ENCODE data around the gene GNAI2.

DNA sequence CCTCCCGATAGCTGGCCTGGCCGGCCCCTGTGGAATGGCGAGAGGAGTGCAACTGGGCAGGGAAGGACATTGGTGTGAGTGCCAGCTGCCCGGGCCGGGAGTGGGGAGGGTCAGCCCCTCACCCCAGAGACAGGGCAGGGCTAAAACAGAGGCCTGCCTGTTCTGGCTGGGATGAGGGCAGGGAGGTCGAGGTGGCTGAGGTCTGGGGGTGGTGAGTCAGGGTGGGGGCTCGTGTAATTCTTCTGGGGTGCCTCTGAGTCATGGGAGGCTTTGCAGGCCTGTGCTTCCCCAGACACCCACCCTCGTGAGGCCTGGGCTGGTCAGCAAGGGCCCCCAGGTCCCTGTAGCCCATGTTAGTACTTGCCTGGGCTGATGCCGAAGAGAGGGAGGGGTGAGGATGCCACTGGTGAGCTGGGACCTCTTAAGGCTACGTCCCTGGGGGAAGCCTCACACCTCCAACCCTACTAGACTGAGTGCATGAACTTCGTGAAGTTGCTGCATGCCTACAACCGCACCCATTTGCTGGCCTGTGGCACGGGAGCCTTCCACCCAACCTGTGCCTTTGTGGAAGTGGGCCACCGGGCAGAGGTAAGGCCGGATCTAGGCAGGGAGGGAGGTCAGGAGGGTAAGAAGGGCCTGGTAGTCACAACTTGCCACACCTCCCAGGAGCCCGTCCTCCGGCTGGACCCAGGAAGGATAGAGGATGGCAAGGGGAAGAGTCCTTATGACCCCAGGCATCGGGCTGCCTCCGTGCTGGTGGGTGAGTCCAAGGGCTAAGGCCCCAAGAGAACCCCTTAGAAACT is 34.6 kb downstream of the GNAI2 start:
- TF ChIP-seq, protein P1, sequence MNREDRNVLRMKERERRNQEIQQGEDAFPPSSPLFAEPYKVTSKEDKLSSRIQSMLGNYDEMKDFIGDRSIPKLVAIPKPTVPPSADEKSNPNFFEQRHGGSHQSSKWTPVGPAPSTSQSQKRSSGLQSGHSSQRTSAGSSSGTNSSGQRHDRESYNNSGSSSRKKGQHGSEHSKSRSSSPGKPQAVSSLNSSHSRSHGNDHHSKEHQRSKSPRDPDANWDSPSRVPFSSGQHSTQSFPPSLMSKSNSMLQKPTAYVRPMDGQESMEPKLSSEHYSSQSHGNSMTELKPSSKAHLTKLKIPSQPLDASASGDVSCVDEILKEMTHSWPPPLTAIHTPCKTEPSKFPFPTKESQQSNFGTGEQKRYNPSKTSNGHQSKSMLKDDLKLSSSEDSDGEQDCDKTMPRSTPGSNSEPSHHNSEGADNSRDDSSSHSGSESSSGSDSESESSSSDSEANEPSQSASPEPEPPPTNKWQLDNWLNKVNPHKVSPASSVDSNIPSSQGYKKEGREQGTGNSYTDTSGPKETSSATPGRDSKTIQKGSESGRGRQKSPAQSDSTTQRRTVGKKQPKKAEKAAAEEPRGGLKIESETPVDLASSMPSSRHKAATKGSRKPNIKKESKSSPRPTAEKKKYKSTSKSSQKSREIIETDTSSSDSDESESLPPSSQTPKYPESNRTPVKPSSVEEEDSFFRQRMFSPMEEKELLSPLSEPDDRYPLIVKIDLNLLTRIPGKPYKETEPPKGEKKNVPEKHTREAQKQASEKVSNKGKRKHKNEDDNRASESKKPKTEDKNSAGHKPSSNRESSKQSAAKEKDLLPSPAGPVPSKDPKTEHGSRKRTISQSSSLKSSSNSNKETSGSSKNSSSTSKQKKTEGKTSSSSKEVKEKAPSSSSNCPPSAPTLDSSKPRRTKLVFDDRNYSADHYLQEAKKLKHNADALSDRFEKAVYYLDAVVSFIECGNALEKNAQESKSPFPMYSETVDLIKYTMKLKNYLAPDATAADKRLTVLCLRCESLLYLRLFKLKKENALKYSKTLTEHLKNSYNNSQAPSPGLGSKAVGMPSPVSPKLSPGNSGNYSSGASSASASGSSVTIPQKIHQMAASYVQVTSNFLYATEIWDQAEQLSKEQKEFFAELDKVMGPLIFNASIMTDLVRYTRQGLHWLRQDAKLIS (CRISPR knock-in tag; IDR thresholded peaks at IDR 0.05; ENCODE audit: borderline replicate concordance), result no peak
- TF ChIP-seq, protein P2, sequence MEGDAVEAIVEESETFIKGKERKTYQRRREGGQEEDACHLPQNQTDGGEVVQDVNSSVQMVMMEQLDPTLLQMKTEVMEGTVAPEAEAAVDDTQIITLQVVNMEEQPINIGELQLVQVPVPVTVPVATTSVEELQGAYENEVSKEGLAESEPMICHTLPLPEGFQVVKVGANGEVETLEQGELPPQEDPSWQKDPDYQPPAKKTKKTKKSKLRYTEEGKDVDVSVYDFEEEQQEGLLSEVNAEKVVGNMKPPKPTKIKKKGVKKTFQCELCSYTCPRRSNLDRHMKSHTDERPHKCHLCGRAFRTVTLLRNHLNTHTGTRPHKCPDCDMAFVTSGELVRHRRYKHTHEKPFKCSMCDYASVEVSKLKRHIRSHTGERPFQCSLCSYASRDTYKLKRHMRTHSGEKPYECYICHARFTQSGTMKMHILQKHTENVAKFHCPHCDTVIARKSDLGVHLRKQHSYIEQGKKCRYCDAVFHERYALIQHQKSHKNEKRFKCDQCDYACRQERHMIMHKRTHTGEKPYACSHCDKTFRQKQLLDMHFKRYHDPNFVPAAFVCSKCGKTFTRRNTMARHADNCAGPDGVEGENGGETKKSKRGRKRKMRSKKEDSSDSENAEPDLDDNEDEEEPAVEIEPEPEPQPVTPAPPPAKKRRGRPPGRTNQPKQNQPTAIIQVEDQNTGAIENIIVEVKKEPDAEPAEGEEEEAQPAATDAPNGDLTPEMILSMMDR (IDR thresholded peaks at IDR 0.05), result no peak
- TF ChIP-seq SP1 (CRISPR knock-in tag; conservative IDR thresholded peaks at IDR 0.05) (no peak), ZNF219 (CRISPR knock-in tag; IDR thresholded peaks at IDR 0.05; ENCODE audit: borderline replicate concordance) (no peak), FOXJ3 (CRISPR knock-in tag; IDR thresholded peaks at IDR 0.05; ENCODE audit: borderline replicate concordance) (no peak)

Data from WTC11 (cell line).